ENCODE measurements around the gene GTF2IRD1.
"Not testable (repeated sequence)": the region's sequence is repeated elsewhere in the genome, so short reads cannot be mapped to it uniquely, and the experiment has no call there.

The GTF2IRD1 gene

DNA sequence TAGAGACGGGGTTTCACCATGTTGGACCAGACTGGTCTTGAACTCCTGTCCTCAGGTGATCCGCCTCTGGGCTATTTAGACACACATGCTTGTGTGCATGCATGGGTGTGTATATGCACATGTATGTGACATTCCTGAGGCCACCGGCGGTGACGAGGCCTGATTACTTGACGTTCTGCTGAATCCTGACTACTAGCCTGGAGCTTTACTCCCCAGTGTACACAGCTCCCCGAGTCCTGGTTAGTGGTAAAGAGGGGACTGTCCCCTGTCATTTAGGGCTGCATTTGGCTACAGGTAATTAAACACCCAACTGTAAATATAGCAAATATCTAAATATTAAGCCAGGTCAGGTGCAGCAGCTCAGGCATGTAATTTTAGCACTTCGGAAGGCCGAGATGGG lies 14.2 kb downstream of the GTF2IRD1 start:
- no peak for DNase-seq (ENCODE audit: low spot score)

DNA sequence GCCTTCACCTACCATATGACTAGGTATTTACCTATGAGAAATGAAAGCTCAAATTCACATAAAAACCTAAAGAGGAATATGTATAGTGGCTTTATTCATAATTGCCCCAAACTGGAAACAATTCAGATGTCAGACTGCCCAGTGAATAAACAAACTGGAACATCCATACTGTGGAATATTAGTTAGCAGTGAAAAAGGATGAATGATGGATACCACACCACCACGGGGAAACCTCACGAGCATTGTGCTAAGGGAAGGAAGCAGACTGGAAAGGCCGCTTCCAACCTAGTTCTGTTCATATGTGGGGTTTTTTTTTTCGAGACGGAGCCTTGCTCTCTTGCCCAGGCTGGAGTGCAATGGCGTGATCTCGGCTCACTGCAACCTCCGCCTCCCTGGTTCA lies 16.8 kb downstream of the GTF2IRD1 start:
- DNase-seq (ENCODE audit: low spot score): no peak

DNA sequence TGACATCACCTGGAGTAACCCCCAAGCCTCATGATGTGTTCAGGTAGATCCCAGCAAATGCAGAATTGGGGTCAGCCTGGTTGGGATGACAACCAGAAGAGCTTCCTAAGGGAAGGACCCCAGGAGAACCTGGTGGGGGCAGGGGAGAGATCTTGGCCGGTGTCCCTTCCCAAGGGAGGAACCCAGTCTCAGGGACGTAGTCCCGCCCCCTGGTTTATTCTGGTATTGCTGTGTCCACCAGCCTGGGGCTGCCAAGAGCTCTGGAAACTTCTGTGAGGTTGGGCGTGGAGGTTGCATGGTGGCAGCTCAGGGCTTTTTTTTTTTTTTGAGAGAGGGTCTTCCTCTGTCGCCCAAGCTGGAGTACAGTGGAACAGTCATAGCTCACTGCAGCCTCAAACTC lies 19.4 kb downstream of the GTF2IRD1 start:
- peak; percentile 1 for DNase-seq (ENCODE audit: low spot score)

- DNase-seq (ENCODE audit: low spot score): peak; percentile 41
These were observed 20.7 kb downstream of the GTF2IRD1 start for GRCh38 chr7:74474271-74474865.

- DNase-seq (ENCODE audit: low spot score): no peak
These were observed 21.7 kb downstream of the GTF2IRD1 start for GRCh38 chr7:74475243-74475986.

DNA sequence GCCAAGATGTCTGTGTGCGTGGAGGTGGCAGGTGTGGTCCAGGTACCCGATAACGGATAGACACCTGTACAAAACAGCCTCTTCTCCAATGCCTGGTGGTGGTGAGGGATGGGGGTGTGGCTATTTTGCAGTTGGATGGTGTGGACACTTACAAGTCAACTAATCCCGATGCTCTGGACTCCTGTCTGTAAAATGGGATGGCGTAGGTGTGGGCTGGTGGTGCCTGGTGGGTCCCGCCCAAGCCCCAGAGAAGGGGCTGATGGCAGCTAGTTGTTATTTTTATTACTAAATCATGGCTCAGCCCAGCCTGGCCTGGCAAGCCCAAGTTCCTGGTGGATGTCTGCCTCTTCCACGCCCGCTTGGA lies 22.3 kb downstream of the GTF2IRD1 start:
- no peak for DNase-seq (ENCODE audit: low spot score)

GRCh38 chr7:74476626-74477025 lies 22.9 kb downstream of the GTF2IRD1 start:
- DNase-seq (ENCODE audit: low spot score): no peak

DNA sequence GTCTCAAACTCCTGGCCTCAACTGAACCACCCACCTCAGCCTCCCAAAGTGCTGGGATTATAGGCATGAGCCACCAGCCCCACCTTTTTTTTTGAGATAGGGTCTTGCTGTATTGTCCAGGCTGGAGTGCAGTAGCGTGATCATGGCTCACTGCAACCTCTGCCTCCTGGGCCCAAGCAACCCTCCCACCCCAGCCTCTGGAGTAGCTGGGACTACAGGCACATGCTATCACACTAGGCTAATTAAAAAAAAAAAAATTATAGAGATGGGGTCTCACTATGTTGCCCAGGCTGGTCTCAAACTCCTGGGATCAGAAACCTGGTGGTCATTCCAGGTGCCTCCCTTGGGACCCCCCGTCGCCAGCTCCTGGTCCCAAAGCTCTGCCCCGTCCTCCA lies 25.0 kb downstream of the GTF2IRD1 start:
- DNase-seq (ENCODE audit: low spot score): no peak

GRCh38 chr7:74479066-74479781 lies 25.5 kb downstream of the GTF2IRD1 start:
- DNase-seq (ENCODE audit: low spot score): no peak

DNA sequence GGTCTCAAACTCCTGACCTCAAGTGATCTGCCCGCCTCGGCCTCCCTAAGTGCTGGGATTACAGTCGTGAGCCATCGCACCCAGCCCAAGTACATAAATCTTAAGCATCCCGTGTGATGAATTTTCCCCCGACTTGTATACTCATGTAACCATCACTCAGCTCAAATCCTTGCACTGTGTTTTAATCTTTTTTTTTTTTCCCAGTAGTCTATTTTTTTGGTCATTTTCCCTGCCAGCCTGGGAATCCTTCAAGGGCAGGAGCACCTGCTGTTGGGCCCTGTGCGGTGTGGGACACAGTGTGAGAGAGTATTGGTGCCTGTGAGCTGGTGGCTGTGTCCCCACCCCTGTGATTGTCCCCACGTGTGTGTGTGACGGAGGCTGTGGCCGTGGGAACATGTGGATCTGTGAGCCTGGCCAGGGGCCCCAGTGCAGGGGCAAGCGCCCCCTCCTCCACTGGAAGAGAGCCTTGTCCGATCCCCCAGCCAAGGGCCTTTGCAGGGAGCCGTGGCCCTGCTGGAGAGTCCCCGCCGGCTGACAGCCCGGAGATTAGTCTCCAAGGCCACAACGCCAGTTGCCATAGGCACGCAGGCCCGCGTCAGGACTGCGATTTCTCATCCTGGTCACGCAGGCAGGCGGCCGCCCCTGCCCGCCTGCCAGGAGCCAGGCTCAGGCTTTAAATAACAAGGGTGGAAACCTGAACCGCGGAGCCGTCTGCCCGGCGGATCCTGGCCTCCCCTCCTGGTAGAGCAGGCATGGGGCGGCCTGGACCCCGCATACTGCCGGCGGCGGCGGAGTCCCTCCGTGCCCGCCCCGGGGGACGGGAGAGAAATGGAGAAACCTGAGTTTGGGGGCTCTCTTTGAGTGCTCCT lies 26.5 kb downstream of the GTF2IRD1 start:
- DNase-seq (ENCODE audit: low spot score): peak; percentile 85

DNA sequence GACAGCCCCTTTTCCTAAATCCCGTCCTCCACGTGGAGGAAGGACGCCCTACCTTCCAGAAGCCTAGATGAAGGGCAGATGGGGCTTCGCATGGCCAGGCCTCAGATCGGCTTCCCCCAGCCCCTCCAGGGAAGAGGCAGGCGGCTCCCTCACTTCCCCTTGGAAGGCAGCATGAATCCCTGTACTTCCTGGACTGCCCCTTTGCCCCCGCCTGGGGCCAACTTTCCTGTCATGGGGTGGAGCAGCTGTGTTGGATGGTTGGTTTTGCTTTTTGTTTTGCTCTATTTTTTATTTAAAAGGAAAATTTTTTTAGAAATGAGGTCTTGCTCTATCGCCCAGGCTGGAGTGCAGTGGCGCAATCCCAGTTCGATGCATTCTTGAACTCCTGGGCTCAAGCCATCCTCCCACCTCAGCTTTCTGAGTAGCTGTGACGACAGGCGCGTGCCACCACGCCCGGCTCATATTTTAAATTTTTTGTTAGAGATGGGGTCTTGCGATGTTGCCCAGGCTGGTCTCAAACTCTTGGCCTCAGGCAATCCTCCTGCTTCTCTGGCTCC lies 27.2 kb downstream of the GTF2IRD1 start:
- DNase-seq (ENCODE audit: low spot score): no peak

DNA sequence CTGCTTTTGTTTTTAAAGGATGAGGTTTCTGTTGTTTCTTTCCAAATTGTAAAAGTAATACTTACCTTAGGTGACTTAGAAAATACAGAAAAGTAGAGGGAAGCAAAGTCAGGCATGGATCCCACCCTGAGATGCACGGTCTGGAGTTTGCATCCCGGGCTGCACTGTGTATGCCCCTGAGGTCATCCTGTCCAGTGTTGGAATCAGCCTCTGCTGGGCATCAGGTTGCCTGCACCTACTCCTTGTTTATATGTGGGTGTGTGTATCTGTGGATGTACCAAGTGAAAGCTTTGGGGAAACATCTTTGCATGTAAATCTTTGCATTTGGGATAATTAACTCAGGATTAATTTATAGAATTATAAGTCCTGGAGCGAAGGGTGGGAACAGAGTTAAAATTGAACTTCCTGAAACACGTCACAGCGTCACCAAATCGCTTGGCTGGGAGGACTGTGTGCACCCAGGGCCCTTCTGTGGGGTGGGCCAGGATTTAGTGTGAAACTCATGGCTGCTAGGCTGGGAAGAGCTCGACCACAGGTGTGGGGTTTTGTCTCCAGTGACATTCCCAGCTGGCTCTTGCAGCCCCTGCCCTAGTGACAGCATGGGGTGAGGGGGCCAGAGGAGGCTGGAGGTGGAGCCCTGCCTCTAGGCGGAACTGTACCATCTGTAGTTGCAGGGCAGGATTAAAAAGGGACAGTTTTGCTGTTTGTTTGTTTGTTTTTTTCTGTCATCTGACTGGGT lies 27.9 kb downstream of the GTF2IRD1 start:
- DNase-seq (ENCODE audit: low spot score): no peak

DNA sequence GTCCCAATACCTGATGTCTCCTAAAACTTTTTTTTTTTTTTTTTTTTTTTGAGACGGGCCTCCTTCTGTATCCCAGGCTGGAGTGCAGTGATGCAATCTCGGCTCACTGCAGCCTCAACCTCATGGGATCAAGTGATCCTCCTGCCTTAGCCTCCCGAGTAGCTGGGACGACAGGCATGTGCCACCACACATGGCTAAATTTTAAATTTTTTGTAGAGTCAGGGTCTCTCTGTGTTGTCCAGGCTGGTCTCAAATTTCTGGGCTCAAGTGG lies 28.4 kb downstream of the GTF2IRD1 start:
- DNase-seq (ENCODE audit: low spot score): no peak

DNA sequence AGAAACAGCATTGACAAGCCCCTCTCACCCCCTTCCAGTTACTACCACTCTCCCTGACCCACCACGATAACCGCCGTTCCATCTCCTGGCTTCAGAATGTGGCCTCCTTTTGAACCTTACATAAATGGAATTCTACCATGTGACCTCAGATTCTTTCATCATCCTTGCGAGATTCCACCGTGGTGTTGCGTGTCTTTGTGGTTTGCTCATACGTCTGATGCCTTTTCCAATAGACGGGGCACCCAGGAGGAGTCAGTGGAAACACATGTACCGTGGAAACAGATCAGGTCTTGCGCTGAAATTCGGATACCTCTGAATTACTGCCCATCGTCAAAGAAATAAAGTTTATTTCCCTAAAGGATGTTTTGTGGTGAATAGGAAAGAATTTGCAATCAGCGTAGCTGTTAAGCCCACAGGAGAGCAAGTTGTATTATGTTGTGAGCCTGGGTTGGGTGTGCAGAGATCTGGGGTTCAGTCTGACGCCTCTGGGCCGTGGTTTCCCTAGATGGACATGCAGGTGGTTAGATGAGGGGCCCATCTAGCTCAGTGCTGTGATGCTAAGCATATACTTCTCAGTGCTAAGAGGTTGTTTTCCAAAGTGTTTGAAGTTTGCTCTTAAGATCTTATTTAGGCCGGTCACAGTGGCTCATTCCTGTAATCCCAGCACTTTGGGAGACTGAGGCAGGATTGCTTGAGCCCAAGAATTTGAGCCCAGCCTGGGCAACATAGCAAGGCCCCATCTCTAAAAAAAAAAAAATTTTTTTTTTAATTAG lies 29.1 kb downstream of the GTF2IRD1 start:
- DNase-seq (ENCODE audit: low spot score): peak; percentile 75

DNA sequence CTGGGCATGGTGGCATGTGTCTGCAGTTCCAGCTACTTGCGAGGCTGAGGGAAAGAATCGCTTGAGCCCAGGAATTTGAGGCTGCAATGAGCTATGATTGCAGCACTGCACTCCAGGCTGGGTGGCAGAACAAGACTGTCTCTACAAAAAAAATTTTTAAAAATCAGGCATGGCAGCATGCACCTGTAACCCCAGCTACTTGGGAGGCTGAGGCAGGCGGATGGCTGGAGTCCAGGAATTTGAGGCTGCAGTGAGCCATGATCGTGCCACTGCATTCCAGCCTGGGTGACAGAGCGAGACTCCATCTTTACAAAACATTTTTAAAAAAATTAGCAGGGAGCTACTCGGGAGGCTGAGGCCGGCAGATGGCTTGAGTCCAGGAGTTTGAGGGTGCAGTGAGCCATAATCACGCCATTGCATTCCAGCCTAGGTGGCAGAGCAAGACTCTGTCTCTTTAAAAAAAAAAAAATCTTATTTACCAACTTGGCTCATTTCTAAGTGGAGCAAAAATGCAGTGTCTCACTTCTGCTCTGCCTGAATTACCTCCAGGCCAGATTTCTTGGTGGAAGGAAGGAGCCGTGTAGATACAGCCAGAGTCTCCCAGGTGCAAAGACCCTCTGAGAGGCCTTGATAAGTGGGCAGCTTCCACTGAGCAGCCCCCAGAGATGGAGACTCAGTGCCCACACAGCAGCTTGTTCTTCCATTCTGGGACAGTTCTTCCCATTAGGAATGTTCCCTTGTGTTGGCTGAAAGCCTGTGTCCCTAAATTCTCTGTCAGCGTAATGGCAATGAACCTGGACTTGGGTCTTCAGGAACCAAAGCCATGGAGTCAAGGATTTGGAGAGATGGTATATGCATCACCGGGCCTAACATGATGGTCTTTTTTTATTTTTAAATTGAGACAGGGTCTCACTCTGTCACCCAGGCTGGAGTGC lies 30.0 kb downstream of the GTF2IRD1 start:
- DNase-seq (ENCODE audit: low spot score): no peak

GRCh38 chr7:74485611-74486010 lies 31.9 kb downstream of the GTF2IRD1 start:
- no peak for DNase-seq (ENCODE audit: low spot score)

DNA sequence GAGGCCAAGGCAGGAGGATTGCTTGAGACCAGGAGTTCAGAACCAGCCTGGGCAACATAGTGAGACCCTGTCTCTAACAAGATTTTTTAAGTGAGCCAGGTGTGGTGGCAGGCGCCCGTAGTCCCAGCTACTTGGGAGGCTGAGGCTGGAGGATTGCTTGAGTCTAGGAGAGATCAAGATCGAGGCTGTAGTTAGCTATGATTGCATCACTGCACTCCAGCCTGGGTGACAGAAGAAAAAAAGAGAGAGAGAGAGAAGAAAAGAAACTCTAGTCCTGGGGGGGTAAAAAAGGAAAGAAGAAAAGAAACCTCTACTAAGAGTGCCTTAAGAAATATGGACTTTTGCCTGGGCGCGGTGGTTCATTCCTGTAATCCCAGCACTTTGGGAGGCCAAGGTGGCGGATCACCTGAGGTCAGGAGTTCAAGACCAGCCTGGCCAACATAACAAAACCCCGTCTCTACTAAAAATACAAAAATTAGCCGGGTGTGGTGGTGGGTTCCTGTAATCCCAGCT lies 34.9 kb downstream of the GTF2IRD1 start:
- not testable (repeated sequence) for DNase-seq (ENCODE audit: low spot score)

- DNase-seq (ENCODE audit: low spot score): no peak
These were observed 36.6 kb downstream of the GTF2IRD1 start for GRCh38 chr7:74489997-74490945.
